WTC11 (cell line): ENCODE results near the gene SLC22A4. TPM values are rescaled to one million over a fixed set of nuclear protein-coding genes. Genes with fewer than 3 reads are reported as not detected.

ENCODE experiments used
- ATAC-seq: fragments of 200-7000 bp; cut with Tn5 transposase; 2 replicates; pipeline ENCODE4 v1.10.0; 2021; ENCODE audit warnings: mild to moderate bottlenecking, moderate library complexity
- CTCF ChIA-PET: fragments of 300-600 bp; sonication (Branson Sonifier 250); formaldehyde crosslinking; loops from one replicate; lab custom pipeline; 2021; ENCODE audit warnings: antibody characterized with exemption; lab: Charles Lee
- POLR2A ChIA-PET: fragments of 350-600 bp; sonication (Branson Sonifier 250); formaldehyde crosslinking; loops from one replicate; lab custom pipeline; 2021; ENCODE audit warnings: antibody characterized with exemption; lab: Charles Lee
- DNase-seq: peaks from one replicate; pipeline ENCODE4 v3.0.0; 2021; ENCODE audit warnings: low spot score
- H3K27ac Mint-ChIP-seq: 2 replicates; pipeline ENCODE4 v1.8.0; 2021; ENCODE audit warnings: mixed read lengths
- H3K27me3 Mint-ChIP-seq: 2 replicates; pipeline ENCODE4 v1.8.0; 2021; ENCODE audit warnings: low read depth, mild to moderate bottlenecking, moderate library complexity, mixed read lengths
- H3K36me3 Mint-ChIP-seq: 2 replicates; pipeline ENCODE4 v1.8.0; 2021; ENCODE audit warnings: mixed read lengths
- H3K4me1 Mint-ChIP-seq: 2 replicates; pipeline ENCODE4 v1.8.0; 2022; ENCODE audit warnings: mixed read lengths
- H3K4me3 Mint-ChIP-seq: 2 replicates; pipeline ENCODE4 v1.8.0; 2021; ENCODE audit warnings: mild to moderate bottlenecking, moderate library complexity, mixed read lengths
- H3K9me3 Mint-ChIP-seq: 2 replicates; pipeline ENCODE4 v1.8.0; 2021; ENCODE audit warnings: mixed read lengths
- CBFB ChIP-seq: sonication (generic); formaldehyde crosslinking; IDR thresholded peaks from 2 replicates; pipeline ENCODE4 v1.8.1; 2022; ENCODE audit warnings: mild to moderate bottlenecking, low read depth, missing genetic modification reagents
- ELF4 ChIP-seq: sonication (generic); formaldehyde crosslinking; IDR thresholded peaks from 2 replicates; pipeline ENCODE4 v1.8.1; 2022; ENCODE audit warnings: low read depth, mild to moderate bottlenecking, moderate library complexity, missing genetic modification reagents
- EMX1 ChIP-seq: fragments of 250-450 bp; sonication (Bioruptor Pico); IDR thresholded peaks from 2 replicates; pipeline ENCODE4 v1.8.0; 2021; ENCODE audit warnings: mild to moderate bottlenecking
- FOXJ3 ChIP-seq: sonication (generic); formaldehyde crosslinking; IDR thresholded peaks from 2 replicates; pipeline ENCODE4 v1.9.0; 2021; ENCODE audit warnings: missing genetic modification reagents, mild to moderate bottlenecking, borderline replicate concordance
- FOXK1 ChIP-seq: sonication (generic); formaldehyde crosslinking; IDR thresholded peaks from 2 replicates; pipeline ENCODE4 v1.8.0; 2022; ENCODE audit warnings: mild to moderate bottlenecking, moderate library complexity, missing genetic modification reagents
- GABPB1 ChIP-seq: sonication (generic); formaldehyde crosslinking; IDR thresholded peaks from 2 replicates; pipeline ENCODE4 v1.8.1; 2023; ENCODE audit warnings: mild to moderate bottlenecking, missing genetic modification reagents
- NR1H2 ChIP-seq: sonication (generic); formaldehyde crosslinking; IDR thresholded peaks from 2 replicates; pipeline ENCODE4 v1.9.0; 2021; ENCODE audit warnings: mild to moderate bottlenecking, moderate library complexity, missing genetic modification reagents
- PRRX2 ChIP-seq: fragments of 250-450 bp; sonication (Bioruptor Pico); IDR thresholded peaks from 2 replicates; pipeline ENCODE4 v1.8.0; 2021; ENCODE audit warnings: mild to moderate bottlenecking
- SMAD4 ChIP-seq: sonication (generic); formaldehyde crosslinking; IDR thresholded peaks from 2 replicates; pipeline ENCODE4 v1.8.0; 2022; ENCODE audit warnings: mild to moderate bottlenecking, missing genetic modification reagents
- TCF7 ChIP-seq: sonication (generic); formaldehyde crosslinking; IDR thresholded peaks from 2 replicates; pipeline ENCODE4 v1.8.0; 2022; ENCODE audit warnings: mild to moderate bottlenecking, low read depth, missing genetic modification reagents, moderate library complexity
- ZBTB21 ChIP-seq: sonication (generic); formaldehyde crosslinking; IDR thresholded peaks from 2 replicates; pipeline ENCODE4 v1.8.1; 2023; ENCODE audit warnings: mild to moderate bottlenecking, missing genetic modification reagents, borderline replicate concordance
- ZNF138 ChIP-seq: sonication (generic); formaldehyde crosslinking; conservative IDR thresholded peaks from 2 replicates; pipeline ENCODE4 v1.8.1; 2022; ENCODE audit warnings: mild to moderate bottlenecking, moderate library complexity, missing genetic modification reagents
- ZNF263 ChIP-seq: sonication (generic); formaldehyde crosslinking; IDR thresholded peaks from 2 replicates; pipeline ENCODE4 v1.8.1; 2022; ENCODE audit warnings: low read depth, mild to moderate bottlenecking, moderate library complexity, missing genetic modification reagents
- total RNA-seq: library from RNA; stranded (reverse); gene quantifications from 3 replicates; pipeline ENCODE4 v1.2.3, GENCODE V29; 2021
- TF ChIP-seq, protein P1 (sequence below): fragments of 250-450 bp; sonication (Bioruptor Pico); IDR thresholded peaks from 2 replicates; pipeline ENCODE4 v1.9.0; 2021; ENCODE audit warnings: mild to moderate bottlenecking
- TF ChIP-seq, protein P2 (sequence below): sonication (generic); formaldehyde crosslinking; IDR thresholded peaks from 2 replicates; pipeline ENCODE4 v1.8.0; 2022; ENCODE audit warnings: mild to moderate bottlenecking, missing genetic modification reagents
- TF ChIP-seq, protein P3 (sequence below): fragments of 200-600 bp; IDR thresholded peaks from 2 replicates; pipeline ENCODE4 v1.8.0; 2022; ENCODE audit warnings: antibody characterized with exemption

The SLC22A4 gene
- total RNA-seq, 1 experiment from 2014 or later: 0.35 TPM

DNA sequence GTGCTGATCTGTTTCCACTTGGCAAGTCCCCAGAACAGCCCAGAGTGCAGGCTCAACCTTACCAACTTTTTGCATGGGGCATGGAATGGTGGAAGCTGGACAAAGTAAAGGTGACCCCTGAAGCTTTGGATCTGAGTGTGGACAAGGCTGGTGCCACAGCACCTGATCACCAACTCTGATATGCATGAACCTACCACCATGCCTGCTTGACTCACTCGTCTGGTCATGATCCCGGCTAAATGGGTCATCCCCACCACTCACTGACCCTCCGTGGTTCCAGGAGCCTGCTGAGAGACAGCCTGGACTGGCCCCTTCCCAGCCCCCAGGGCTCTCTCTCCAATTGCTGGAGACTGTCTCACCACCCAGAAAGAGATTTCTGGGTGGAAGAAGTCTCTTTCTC, 14.4 kb upstream of the SLC22A4 start:
- peaks cover 13% of the 10 kb centered on the region for H3K27me3 Mint-ChIP-seq
- CTCF ChIA-PET: interaction anchor here (1.2 to 2.8 kb wide), 2 partner anchors 14 to 41 kb away, joined by 3 to 16 read pairs; partner anchors contain the start of gene SLC22A4
- H3K36me3 Mint-ChIP-seq: no peaks in the 10 kb centered on the region
- no peaks in the 10 kb centered on the region for H3K9me3 Mint-ChIP-seq
- no peak overlapping the region for H3K27ac Mint-ChIP-seq
- POLR2A ChIA-PET: no interaction called here
- TF ChIP-seq ZNF138 (CRISPR knock-in tag): no peak
- TF ChIP-seq, protein P1, sequence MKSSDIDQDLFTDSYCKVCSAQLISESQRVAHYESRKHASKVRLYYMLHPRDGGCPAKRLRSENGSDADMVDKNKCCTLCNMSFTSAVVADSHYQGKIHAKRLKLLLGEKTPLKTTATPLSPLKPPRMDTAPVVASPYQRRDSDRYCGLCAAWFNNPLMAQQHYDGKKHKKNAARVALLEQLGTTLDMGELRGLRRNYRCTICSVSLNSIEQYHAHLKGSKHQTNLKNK (CRISPR knock-in tag): no peak
- TF ChIP-seq TCF7 (CRISPR knock-in tag): no peak
- TF ChIP-seq ELF4 (CRISPR knock-in tag): no peak
- H3K4me1 Mint-ChIP-seq: peaks cover 11% of the 10 kb centered on the region
- no peak overlapping the region for H3K4me3 Mint-ChIP-seq
- DNase-seq (no peak), ATAC-seq (no peak)

DNA sequence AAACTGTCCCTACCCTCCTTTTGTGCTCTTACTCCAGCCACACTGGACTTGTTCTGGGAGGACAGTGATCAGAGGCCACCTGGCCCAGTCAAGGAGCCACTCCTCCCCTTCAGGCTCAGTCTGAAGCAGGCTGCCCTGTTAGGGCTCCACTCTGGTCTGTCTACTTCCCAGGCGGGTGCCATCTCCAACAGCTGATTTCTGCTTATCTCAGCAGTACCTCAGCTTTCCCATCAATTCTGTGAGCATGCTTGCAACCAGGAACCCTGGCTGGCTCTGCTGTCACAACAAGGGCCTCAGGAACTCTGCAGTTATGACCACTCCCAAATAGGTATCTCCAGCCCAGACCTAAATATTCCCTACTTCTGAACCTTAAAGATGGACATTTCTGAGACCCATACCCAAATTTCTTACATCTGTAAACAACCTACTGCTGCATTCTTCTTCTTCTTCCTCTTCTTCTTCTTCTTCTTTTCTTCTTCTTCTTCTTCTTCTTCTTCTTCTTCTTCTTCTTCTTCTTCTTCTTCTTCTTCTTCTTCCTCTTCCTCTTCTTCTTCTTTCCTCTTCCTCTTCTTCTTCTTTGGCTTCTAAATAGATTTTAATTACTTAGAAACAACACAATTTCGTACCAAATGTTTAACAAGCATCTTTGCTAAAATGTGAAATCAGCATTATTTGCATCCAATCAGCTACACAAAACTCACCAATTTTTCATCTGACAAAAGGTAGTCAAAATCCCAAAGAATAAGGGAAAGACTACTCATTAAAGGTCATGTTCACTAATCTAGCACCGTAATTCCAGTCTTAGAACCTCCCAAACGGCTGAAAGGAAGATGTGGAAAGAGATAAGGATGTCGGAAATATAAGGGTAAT, 13.6 kb upstream of the SLC22A4 start:
- DNase-seq (no peak), ATAC-seq (no peak)
- H3K9me3 Mint-ChIP-seq: no peaks in the 10 kb centered on the region
- no peak overlapping the region for H3K27ac Mint-ChIP-seq
- no peak overlapping the region for H3K4me3 Mint-ChIP-seq
- peaks cover 10% of the 10 kb centered on the region for H3K4me1 Mint-ChIP-seq
- no peaks in the 10 kb centered on the region for H3K36me3 Mint-ChIP-seq
- TF ChIP-seq SMAD4 (CRISPR knock-in tag): no peak
- TF ChIP-seq PRRX2 (CRISPR knock-in tag): no peak
- CTCF ChIA-PET: interaction anchor here (0.7 to 1.2 kb wide), 2 partner anchors 8 to 42 kb away, joined by 3 to 4 read pairs; no protein-coding TSS in a partner anchor
- peaks cover 13% of the 10 kb centered on the region for H3K27me3 Mint-ChIP-seq
- POLR2A ChIA-PET: no interaction called here

DNA sequence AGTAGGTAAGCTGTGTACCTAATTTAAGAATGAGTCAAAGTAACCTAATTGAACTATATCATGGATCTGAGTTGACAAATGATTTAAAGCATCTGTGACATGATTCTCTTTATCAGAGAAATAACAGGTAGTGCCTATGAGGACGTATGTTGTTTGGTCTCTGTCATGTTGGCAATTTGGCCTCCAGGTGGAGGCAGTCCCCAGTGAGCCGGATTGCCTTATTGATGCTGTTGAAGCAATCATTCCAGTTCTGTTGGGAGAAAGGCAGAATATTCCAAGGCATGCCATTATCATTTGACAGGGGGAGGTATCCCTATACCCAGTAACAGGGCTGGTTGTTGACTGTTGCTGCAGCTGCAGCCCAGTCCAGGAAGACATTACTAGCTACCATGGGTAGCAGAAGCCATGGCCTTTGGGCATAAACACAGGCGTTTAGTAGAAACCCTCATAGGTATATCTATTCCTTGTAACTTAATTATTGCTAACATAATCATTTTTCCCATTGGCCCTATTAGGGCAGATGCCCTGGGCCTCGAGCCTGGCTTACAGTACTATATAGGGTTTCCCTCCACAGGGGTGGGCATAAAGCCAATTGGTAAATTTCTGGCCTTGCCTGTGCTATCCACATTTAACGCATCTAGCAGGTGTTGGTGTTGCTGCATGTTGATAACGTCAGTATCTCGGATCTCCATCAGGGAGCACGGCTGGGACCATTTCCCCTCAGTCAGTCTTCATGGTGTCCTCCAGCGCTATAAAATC, 12.2 kb upstream of the SLC22A4 start:
- no peak for TF ChIP-seq ZBTB21 (CRISPR knock-in tag)
- no peak for TF ChIP-seq ZNF263 (CRISPR knock-in tag)
- no peak for TF ChIP-seq CBFB (CRISPR knock-in tag)
- TF ChIP-seq FOXJ3 (CRISPR knock-in tag): no peak
- no peak for TF ChIP-seq FOXK1 (CRISPR knock-in tag)
- TF ChIP-seq GABPB1 (CRISPR knock-in tag): no peak
- no peak for TF ChIP-seq PRRX2 (CRISPR knock-in tag)
- no peak for TF ChIP-seq EMX1
- TF ChIP-seq NR1H2 (CRISPR knock-in tag): no peak
- TF ChIP-seq, protein P2, sequence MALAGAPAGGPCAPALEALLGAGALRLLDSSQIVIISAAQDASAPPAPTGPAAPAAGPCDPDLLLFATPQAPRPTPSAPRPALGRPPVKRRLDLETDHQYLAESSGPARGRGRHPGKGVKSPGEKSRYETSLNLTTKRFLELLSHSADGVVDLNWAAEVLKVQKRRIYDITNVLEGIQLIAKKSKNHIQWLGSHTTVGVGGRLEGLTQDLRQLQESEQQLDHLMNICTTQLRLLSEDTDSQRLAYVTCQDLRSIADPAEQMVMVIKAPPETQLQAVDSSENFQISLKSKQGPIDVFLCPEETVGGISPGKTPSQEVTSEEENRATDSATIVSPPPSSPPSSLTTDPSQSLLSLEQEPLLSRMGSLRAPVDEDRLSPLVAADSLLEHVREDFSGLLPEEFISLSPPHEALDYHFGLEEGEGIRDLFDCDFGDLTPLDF: no peak
- TF ChIP-seq, all 79 proteins: peak for 0
- H3K4me1 Mint-ChIP-seq: peaks cover 10% of the 10 kb centered on the region
- POLR2A ChIA-PET: no interaction called here
- no peaks in the 10 kb centered on the region for H3K9me3 Mint-ChIP-seq
- CTCF ChIA-PET: interaction anchor here (1.1 to 2.5 kb wide), 3 partner anchors 10 to 12 kb away, joined by 4 to 13 read pairs (median 6); partner anchors contain the start of gene SLC22A4
- no peak for DNase-seq
- no peaks in the 10 kb centered on the region for H3K36me3 Mint-ChIP-seq
- peaks cover 12% of the 10 kb centered on the region for H3K27me3 Mint-ChIP-seq
- no peak overlapping the region for H3K4me3 Mint-ChIP-seq
- no peak for ATAC-seq
- H3K27ac Mint-ChIP-seq: no peak overlapping the region

DNA sequence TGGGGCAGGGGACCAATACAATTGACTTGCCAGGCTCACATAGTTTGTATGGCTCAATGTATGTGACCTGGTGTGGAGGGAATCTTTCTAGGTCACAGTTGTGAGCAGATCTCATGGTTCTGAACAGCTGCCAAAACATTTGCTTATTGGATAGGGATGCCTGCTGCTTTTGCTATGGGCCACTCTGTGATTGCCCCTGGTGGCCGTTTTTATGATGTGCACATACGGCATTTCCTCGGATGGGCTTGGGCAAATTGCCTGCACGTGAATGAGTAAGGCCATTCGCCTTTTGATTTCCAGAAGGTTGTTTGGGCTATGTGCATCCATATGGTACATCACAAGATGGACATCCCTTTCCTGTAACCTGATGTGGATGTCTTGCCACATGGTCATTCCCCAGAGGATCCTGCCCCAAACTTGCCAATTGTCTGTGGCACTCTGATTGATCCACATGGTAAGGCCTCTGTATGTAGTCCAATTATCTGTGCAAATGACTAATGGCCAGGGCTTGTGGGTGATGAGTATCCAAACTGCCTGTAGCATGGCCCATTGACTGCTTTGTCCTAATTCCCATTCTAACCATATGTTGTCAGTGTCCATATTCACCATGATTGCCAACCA, 10.7 kb upstream of the SLC22A4 start:
- TF ChIP-seq GABPB1 (CRISPR knock-in tag): no peak
- TF ChIP-seq, protein P3, sequence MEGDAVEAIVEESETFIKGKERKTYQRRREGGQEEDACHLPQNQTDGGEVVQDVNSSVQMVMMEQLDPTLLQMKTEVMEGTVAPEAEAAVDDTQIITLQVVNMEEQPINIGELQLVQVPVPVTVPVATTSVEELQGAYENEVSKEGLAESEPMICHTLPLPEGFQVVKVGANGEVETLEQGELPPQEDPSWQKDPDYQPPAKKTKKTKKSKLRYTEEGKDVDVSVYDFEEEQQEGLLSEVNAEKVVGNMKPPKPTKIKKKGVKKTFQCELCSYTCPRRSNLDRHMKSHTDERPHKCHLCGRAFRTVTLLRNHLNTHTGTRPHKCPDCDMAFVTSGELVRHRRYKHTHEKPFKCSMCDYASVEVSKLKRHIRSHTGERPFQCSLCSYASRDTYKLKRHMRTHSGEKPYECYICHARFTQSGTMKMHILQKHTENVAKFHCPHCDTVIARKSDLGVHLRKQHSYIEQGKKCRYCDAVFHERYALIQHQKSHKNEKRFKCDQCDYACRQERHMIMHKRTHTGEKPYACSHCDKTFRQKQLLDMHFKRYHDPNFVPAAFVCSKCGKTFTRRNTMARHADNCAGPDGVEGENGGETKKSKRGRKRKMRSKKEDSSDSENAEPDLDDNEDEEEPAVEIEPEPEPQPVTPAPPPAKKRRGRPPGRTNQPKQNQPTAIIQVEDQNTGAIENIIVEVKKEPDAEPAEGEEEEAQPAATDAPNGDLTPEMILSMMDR: peak; percentile 46; the same call in 1 of the 2 replicates
- TF ChIP-seq, all 79 proteins: peak for 1
- CTCF ChIA-PET: interaction anchor here (0.7 to 2.5 kb wide), 3 partner anchors 8 to 11 kb away, joined by 4 to 13 read pairs (median 8); partner anchors contain the start of gene SLC22A4
- Mint-ChIP-seq H3K27me3 (peaks cover 13% of the 10 kb centered on the region), H3K27ac (no peak overlapping the region), H3K4me3 (no peak overlapping the region), H3K4me1 (peaks cover 5% of the 10 kb centered on the region), H3K9me3 (no peaks in the 10 kb centered on the region), H3K36me3 (no peaks in the 10 kb centered on the region)
- DNase-seq (peak; percentile 44), ATAC-seq (peak; percentile 76)
- POLR2A ChIA-PET: no interaction called here
